ENCODE data around the gene AFAP1L2.

Gene AFAP1L2

GRCh38 chr10:114256822-114257221 lies 147.5 kb downstream of the AFAP1L2 start:
- ChIA-PET POLR2A (no interaction called here), CTCF (interaction anchor here (0.9 kb wide), 1 partner anchor 24 kb away, joined by 3 read pairs; no protein-coding TSS in a partner anchor)
- no peak for TF ChIP-seq CTCF (IDR thresholded peaks at IDR 0.05; ENCODE audit: control extremely low read depth, extremely low read depth, low read depth, missing control alignments)
- DNase-seq (ENCODE audit: extremely low spot score): no peak

- no peak for TF ChIP-seq CTCF (IDR thresholded peaks at IDR 0.05; ENCODE audit: control extremely low read depth, extremely low read depth, low read depth, missing control alignments)
- ChIA-PET CTCF (interaction anchor here (0.9 kb wide), 1 partner anchor 24 kb away, joined by 3 read pairs; no protein-coding TSS in a partner anchor), POLR2A (no interaction called here)
- DNase-seq (ENCODE audit: extremely low spot score): no peak
Measured at GRCh38 chr10:114256008-114256765, 148.1 kb downstream of the AFAP1L2 start.

GRCh38 chr10:114255227-114255626 lies 149.1 kb downstream of the AFAP1L2 start:
- DNase-seq (ENCODE audit: extremely low spot score): no peak
- CTCF ChIA-PET: no interaction called here
- POLR2A ChIA-PET: no interaction called here
- TF ChIP-seq CTCF (IDR thresholded peaks at IDR 0.05; ENCODE audit: control extremely low read depth, extremely low read depth, low read depth, missing control alignments): no peak

- POLR2A ChIA-PET: no interaction called here
- no peak for DNase-seq (ENCODE audit: extremely low spot score)
- TF ChIP-seq CTCF (IDR thresholded peaks at IDR 0.05; ENCODE audit: control extremely low read depth, extremely low read depth, low read depth, missing control alignments): no peak
- CTCF ChIA-PET: no interaction called here
Measured at GRCh38 chr10:114252883-114253282, 151.4 kb downstream of the AFAP1L2 start.

- ChIA-PET CTCF (no interaction called here), POLR2A (no interaction called here)
- TF ChIP-seq CTCF (IDR thresholded peaks at IDR 0.05; ENCODE audit: control extremely low read depth, extremely low read depth, low read depth, missing control alignments): no peak
- DNase-seq (ENCODE audit: extremely low spot score): no peak
Measured at GRCh38 chr10:114252092-114252491, 152.2 kb downstream of the AFAP1L2 start.

- ChIA-PET POLR2A (no interaction called here), CTCF (no interaction called here)
- no peak for TF ChIP-seq CTCF (IDR thresholded peaks at IDR 0.05; ENCODE audit: control extremely low read depth, extremely low read depth, low read depth, missing control alignments)
- DNase-seq (ENCODE audit: extremely low spot score): no peak
Measured at GRCh38 chr10:114250716-114251115, 153.6 kb downstream of the AFAP1L2 start.

Measured in GM10248 (cell line).